Pancreas (tissue), 10 donors: Measurements from ENCODE around the gene STRADA. TPM values are rescaled to one million over a fixed set of nuclear protein-coding genes. Genes with fewer than 3 reads are reported as not detected.

Experiments used
- ATAC-seq, 4 donors: fragments of 200-7000 bp; cut with Tn5 transposase; one replicate each; pipeline versions ENCODE4 v1.8.0 to v1.9.1; 2020; ENCODE audit warnings: mild to moderate bottlenecking in 4 of 4, moderate library complexity in 4 of 4
- DNase-seq, 6 donors: peaks; one replicate each; pipeline ENCODE4 v3.0.0-alpha.2; 2020
- FAIRE-seq: peaks from 2 replicates; lab custom pipeline; 2012; peaks lifted over from hg19 to GRCh38; lab: Jason Lieb, UNC
- H3K27ac ChIP-seq, 4 donors: fragments of 200-600 bp; sonication (generic); 1 replicate in 3 of 4; 2 replicates in 1 of 4; pipeline versions ENCODE4 v1.5.0 to v1.8.0; 2020
- H3K27me3 ChIP-seq, 4 donors: fragments of 200-600 bp; one replicate each; pipeline ENCODE4 v1.8.0; 2021
- H3K36me3 ChIP-seq, 3 donors: fragments of 200-600 bp; sonication (generic) in 1 of 3; one replicate each; pipeline versions ENCODE4 v1.5.0 to v1.8.0; 2020 to 2021
- H3K4me1 ChIP-seq, 3 donors: fragments of 200-600 bp; one replicate each; pipeline ENCODE4 v1.8.0; 2021
- H3K4me3 ChIP-seq, 4 donors: fragments of 200-600 bp; sonication (generic) in 2 of 4; one replicate each; pipeline versions ENCODE4 v1.5.0 to v1.8.0; 2020 to 2021
- H3K9me3 ChIP-seq, 4 donors: fragments of 200-600 bp; one replicate each; pipeline ENCODE4 v1.8.0; 2021
- WGBS, 2 donors: extraction: QIAGEN DNeasy Blood & Tissue Kit; methylation state at CpG; one replicate each; pipeline ENCODE4 v1.1.7; 2013; 5-methylcytosine and 5-hydroxymethylcytosine counted together
- intact Hi-C, 3 donors: fragments of 100-400 bp; cut with DNase I; formaldehyde crosslinking; loops; one replicate each; pipeline versions ENCODE4 v1.11.1 to v1.14.2; 2022
- polyA plus RNA-seq, 2 donors: library from polyadenylated mRNA; stranded (reverse); fragments of 200-250 nt; gene quantifications; one replicate each; pipeline ENCODE4 v1.2.3, GENCODE V29; 2013
- total RNA-seq, 6 donors: library from RNA; stranded (reverse); fragmentation: NEBNext Ultra II Directional in 4 of 6; extraction: Animal tissue kit (Norgen Biotek cat#: 25700) in 4 of 6; gene quantifications; one replicate each; pipeline versions ENCODE4 v1.2.1 to v1.2.4, GENCODE V29; 2021 to 2023
- TF ChIP-seq, protein P1 (sequence below), 4 donors: fragments of 200-600 bp; sonication (generic) in 3 of 4; IDR thresholded peaks; one replicate each; pipeline versions ENCODE4 v1.5.0 to v1.8.0; 2021; ENCODE audit warnings: antibody characterized with exemption in 4 of 4
- donor health status: healthy with polysubstance abuse.
- donor health status: DM: no; HTN: no; CAD: no; lungs with moderate emphysema.
- donor health status: DM: no; HTN: no; CAD: no.
- donor health status: control.
- donor health status: control.
- donor health status: Bipolar disorder and iron deficiency.
- donor health status: DM: yes; HTN: yes; CAD: no.
- donor health status: DM: no; HTN: no; CAD: no.
- donor health status: DM: no; HTN: no; CAD: no.
- donor health status: DM: yes; HTN: yes; CAD: no.

STRADA gene
- total and polyA plus RNA-seq, 8 donors: 8.3 to 26.7 (median 13.9) TPM

DNA sequence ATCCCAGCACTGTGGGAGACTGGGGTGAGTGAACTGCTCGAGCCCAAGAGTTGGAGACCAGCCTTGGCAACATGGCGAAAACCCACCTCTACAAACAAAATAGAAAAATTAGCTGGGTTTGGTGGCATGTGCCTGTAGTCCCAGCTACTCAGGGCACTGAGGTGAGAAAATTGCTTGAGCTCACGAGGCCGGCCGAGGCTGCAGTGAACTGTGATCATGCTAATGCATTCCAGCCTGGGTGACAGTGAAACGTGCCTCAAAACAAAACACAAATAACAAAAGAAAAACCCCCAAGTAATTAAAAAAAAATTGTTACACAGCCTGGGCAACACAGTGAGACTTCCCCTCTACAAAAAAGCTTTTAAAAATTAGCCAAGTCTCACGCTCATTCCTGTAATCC, 26.8 kb upstream of the STRADA start:
- intact Hi-C loops: no loop called here
- ATAC-seq (no peak), FAIRE-seq (no peak), DNase-seq (no peak)
- Histone ChIP-seq H3K36me3 (peaks cover 0 to 11% (median 4%) of the 10 kb centered on the region in 3 donors), H3K27ac (no peak overlapping the region), H3K4me1 (peaks cover 4 to 26% (median 12%) of the 10 kb centered on the region in 3 donors), H3K4me3 (no peak overlapping the region), H3K27me3 (no peaks in the 10 kb centered on the region), H3K9me3 (no peaks in the 10 kb centered on the region)
- WGBS, 2 donors: 84 to 87% methylated on average over 7 of the region's 7 CpGs
- TF ChIP-seq, protein P1, sequence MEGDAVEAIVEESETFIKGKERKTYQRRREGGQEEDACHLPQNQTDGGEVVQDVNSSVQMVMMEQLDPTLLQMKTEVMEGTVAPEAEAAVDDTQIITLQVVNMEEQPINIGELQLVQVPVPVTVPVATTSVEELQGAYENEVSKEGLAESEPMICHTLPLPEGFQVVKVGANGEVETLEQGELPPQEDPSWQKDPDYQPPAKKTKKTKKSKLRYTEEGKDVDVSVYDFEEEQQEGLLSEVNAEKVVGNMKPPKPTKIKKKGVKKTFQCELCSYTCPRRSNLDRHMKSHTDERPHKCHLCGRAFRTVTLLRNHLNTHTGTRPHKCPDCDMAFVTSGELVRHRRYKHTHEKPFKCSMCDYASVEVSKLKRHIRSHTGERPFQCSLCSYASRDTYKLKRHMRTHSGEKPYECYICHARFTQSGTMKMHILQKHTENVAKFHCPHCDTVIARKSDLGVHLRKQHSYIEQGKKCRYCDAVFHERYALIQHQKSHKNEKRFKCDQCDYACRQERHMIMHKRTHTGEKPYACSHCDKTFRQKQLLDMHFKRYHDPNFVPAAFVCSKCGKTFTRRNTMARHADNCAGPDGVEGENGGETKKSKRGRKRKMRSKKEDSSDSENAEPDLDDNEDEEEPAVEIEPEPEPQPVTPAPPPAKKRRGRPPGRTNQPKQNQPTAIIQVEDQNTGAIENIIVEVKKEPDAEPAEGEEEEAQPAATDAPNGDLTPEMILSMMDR (IDR thresholded peaks at IDR 0.05): no peak

DNA sequence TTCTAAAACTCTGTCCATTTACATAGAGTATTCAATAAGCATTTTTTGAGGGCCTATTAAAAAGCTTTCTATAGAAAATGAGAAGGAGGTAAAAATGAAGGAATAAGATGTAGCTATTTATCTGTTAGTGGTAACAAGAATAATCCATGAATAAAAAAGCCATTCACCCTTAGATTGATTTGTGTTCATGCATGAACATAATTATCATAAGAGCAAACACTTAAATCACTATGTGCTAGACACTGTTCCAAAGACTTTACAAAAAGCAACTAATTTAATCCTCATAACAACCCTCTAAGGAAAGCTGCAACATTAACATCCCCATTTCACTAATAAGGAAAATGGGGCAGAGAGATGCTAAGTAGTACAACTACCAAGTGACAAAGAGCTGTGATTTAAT, 25.2 kb upstream of the STRADA start:
- Histone ChIP-seq H3K27me3 (no peaks in the 10 kb centered on the region), H3K9me3 (no peaks in the 10 kb centered on the region), H3K4me3 (no peak overlapping the region), H3K27ac (no peak overlapping the region), H3K36me3 (peaks cover 0 to 15% (median 4%) of the 10 kb centered on the region in 3 donors), H3K4me1 (peaks cover 7 to 31% (median 11%) of the 10 kb centered on the region in 3 donors)
- DNase-seq (no peak), FAIRE-seq (no peak), ATAC-seq (no peak)
- intact Hi-C loops: no loop called here
- TF ChIP-seq, protein P1 (IDR thresholded peaks at IDR 0.05): no peak

DNA sequence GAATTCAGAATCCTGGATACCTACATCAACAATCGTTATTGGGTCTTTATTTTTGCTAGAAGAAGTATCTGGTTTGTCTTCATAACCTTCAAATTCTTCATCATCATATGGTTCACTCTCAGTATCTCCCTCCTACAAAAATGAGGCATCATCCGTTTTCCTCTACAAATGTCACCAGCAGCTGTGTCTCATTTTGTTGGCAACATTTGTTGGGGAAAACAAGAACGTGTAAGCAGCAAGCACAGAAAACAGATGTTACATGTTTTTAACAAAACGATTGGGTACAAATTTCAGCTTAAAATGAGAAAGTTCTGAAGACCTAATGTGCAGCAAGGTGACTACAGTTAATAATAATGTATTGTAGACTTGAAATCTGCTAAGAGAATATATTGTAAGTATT, 23.1 kb upstream of the STRADA start:
- ATAC-seq (no peak), FAIRE-seq (no peak), DNase-seq (no peak)
- Histone ChIP-seq H3K27ac (no peak overlapping the region), H3K36me3 (peaks cover 4 to 15% (median 14%) of the 10 kb centered on the region in 3 donors), H3K9me3 (no peaks in the 10 kb centered on the region), H3K4me1 (peaks cover 4 to 33% (median 7%) of the 10 kb centered on the region in 3 donors), H3K27me3 (no peaks in the 10 kb centered on the region), H3K4me3 (no peak overlapping the region)
- intact Hi-C loops: no loop called here
- TF ChIP-seq, protein P1 (IDR thresholded peaks at IDR 0.05): no peak
- 59 to 66% methylated on average over 4 of the region's 4 CpGs for WGBS, 2 donors

DNA sequence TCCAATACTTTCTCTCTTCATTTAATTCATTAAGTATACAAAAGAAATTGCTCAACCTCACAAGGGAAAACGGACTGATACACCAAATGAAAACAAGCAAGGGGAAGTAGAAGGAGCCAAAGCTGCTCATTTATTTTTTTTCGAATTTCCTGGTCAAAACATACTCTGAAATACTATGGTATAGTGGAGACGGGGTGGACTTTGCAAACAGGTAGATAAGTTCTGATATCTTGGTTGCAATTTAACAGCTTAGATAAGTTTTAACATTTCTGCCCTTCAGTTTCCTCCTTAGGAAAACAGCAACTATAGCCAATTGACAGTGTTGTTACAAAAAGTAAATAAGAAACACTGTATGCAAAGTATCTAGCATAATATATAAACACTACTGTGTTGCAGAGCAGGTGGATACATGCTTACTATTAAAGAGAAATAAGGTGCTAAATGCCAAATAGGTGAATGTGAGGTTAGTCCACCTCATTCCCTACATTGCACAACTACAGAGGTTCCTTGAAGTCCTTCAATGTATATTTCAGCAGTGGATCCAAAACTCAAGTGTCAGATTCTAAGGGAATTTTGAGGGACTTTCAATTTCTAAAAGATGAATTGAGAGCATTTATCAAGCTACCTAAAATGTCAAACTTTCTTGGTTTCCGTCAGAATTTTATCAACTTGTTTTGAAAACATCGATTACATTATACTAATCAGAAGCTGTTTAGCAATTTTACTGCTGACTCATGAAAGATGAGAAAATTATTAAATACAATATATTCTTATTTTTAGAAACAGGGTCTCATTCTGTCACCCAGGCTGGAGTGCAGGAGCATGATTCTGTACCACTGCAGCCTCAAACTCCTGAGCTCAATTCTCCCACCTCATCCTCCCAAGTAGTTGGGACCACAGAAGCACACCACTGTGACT, 20.8 kb upstream of the STRADA start:
- intact Hi-C loops: no loop called here
- Histone ChIP-seq H3K36me3 (peaks cover 4 to 15% (median 14%) of the 10 kb centered on the region in 3 donors), H3K4me1 (peaks cover 4 to 34% (median 7%) of the 10 kb centered on the region in 3 donors), H3K9me3 (no peaks in the 10 kb centered on the region), H3K27me3 (no peaks in the 10 kb centered on the region), H3K4me3 (no peak overlapping the region), H3K27ac (peak overlapping the region in 2 of 4 donors; percentile 42 to 72)
- FAIRE-seq (no peak), ATAC-seq (peak in 3 of 4 donors; percentile 57 to 76 (median 75)), DNase-seq (no peak)
- TF ChIP-seq, protein P1 (IDR thresholded peaks at IDR 0.05): no peak
- 23 to 24% methylated on average over 5 of the region's 5 CpGs for WGBS, 2 donors
